Ovary (tissue), 9 donors: Measurements from ENCODE around the gene LRRC71. TPM values are rescaled to one million over a fixed set of nuclear protein-coding genes. Genes with fewer than 3 reads are reported as not detected.

Experiments used
- DNase-seq, 5 donors: peaks; one replicate each; pipeline ENCODE4 v3.0.0-alpha.2; 2019 to 2020
- H3K27ac ChIP-seq, 2 donors: fragments of 200-600 bp; one replicate each; pipeline versions ENCODE4 v1.5.1 to v1.8.0; 2019 to 2022
- H3K27me3 ChIP-seq: fragments of 200-600 bp; one replicate; pipeline ENCODE4 v1.8.0; 2022
- H3K36me3 ChIP-seq: fragments of 200-600 bp; sonication (generic); one replicate; pipeline ENCODE4 v1.5.1; 2019
- H3K4me1 ChIP-seq: one replicate; pipeline ENCODE4 v1.8.1; 2013; ENCODE audit warnings: mild to moderate bottlenecking, moderate library complexity; ENCODE audit not compliant: insufficient read depth
- H3K4me3 ChIP-seq: fragments of 200-600 bp; sonication (generic); one replicate; pipeline ENCODE4 v1.5.1; 2017
- H3K9me3 ChIP-seq, 2 donors: fragments of 200-600 bp in 1 of 2; sonication (generic) in 1 of 2; one replicate each; pipeline versions ENCODE4 v1.5.1 to v1.8.1; 2013 to 2019; ENCODE audit warnings: mild to moderate bottlenecking in 1 of 2, moderate library complexity in 1 of 2
- EP300 ChIP-seq: sonication (generic); formaldehyde crosslinking; IDR thresholded peaks from one replicate; pipeline ENCODE4 v1.6.1; 2017; ENCODE audit warnings: antibody characterized with exemption
- POLR2A ChIP-seq: fragments of 450-650 bp; IDR thresholded peaks from one replicate; pipeline ENCODE4 v1.6.1; 2017; ENCODE audit warnings: antibody characterized with exemption, mild to moderate bottlenecking, moderate library complexity
- WGBS, 3 donors: extraction: QIAGEN DNeasy Blood & Tissue Kit in 1 of 3; methylation state at CpG; one replicate each; pipeline versions ENCODE4 v1.1.5 to v1.1.7; 2013 to 2017; 5-methylcytosine and 5-hydroxymethylcytosine counted together
- intact Hi-C, 4 donors: fragments of 100-400 bp; cut with DNase I; formaldehyde crosslinking; loops; one replicate each; pipeline versions ENCODE4 v1.11.0 to v1.15.1; 2022 to 2023
- polyA plus RNA-seq, 2 donors: library from polyadenylated mRNA; stranded (reverse); fragments of 200-250 nt in 1 of 2; fragments of 350-450 nt in 1 of 2; fragmentation: Illumina TruSeq in 1 of 2; extraction: RNeasy Lipid Tissue Mini Kit (QIAGEN cat#74804) in 1 of 2; gene quantifications; one replicate each; pipeline ENCODE4 v1.2.3, GENCODE V29; 2013 to 2014
- total RNA-seq, 7 donors: library from RNA; depleted of rRNA in 2 of 7; stranded (reverse); fragments of >200 nt in 2 of 7; fragmentation: NEBNext Ultra II Directional in 3 of 7; extraction: Animal tissue kit (Norgen Biotek cat#: 25700) in 3 of 7; gene quantifications; one replicate each; pipeline versions ENCODE4 v1.1.0 to v1.2.4, GENCODE V29; 2016 to 2023
- TF ChIP-seq, protein P1 (sequence below), 3 donors: fragments of 450-650 bp in 2 of 3; fragments of 200-600 bp in 1 of 3; IDR thresholded peaks; one replicate each; pipeline versions ENCODE4 v1.5.1 to v1.8.0; 2016 to 2022; ENCODE audit warnings: antibody characterized with exemption in 3 of 3, mild to moderate bottlenecking in 1 of 3
- donor health status: DM: no; HTN: no; CAD: no; lungs with moderate emphysema.
- donor health status: DM: no; HTN: no; CAD: no.
- donor health status: Bipolar disorder and iron deficiency.
- donor health status: DM: yes; HTN: yes; CAD: no.
- donor health status: DM: no; HTN: no; CAD: no.
- donor health status: DM: yes; HTN: yes; CAD: no.

LRRC71 gene
- total and polyA plus RNA-seq, 9 donors: 0.07 to 11.1 (median 0.80) TPM; not detected in 3

DNA sequence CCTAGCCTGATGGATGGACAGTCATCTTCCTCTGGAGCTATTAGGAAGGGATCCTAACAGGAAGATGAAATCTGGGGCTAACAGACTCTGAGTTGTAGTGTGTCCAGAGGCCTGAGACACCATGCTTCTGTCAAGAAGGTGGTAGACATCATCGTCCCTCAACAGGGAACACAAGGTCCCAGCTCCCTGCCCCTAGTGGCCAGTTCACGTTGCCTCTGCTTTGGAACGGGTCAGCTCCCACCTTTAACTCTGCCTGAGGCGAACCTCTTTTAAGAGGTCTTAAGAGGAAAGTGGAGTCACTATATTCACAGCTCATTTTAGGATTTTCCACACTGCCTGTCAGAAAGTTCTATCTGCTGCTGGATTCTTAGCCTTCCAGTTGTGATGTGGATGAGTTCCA lies 28.3 kb downstream of the LRRC71 start:
- no peak overlapping the region for H3K27ac ChIP-seq
- no peaks in the 10 kb centered on the region for H3K27me3 ChIP-seq
- H3K4me3 ChIP-seq: no peak overlapping the region
- no peak for DNase-seq
- intact Hi-C loops: no loop called here
- TF ChIP-seq, protein P1, sequence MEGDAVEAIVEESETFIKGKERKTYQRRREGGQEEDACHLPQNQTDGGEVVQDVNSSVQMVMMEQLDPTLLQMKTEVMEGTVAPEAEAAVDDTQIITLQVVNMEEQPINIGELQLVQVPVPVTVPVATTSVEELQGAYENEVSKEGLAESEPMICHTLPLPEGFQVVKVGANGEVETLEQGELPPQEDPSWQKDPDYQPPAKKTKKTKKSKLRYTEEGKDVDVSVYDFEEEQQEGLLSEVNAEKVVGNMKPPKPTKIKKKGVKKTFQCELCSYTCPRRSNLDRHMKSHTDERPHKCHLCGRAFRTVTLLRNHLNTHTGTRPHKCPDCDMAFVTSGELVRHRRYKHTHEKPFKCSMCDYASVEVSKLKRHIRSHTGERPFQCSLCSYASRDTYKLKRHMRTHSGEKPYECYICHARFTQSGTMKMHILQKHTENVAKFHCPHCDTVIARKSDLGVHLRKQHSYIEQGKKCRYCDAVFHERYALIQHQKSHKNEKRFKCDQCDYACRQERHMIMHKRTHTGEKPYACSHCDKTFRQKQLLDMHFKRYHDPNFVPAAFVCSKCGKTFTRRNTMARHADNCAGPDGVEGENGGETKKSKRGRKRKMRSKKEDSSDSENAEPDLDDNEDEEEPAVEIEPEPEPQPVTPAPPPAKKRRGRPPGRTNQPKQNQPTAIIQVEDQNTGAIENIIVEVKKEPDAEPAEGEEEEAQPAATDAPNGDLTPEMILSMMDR (IDR thresholded peaks at IDR 0.05): no peak
- TF ChIP-seq POLR2A (no peak), EP300 (no peak)
- no peaks in the 10 kb centered on the region for H3K36me3 ChIP-seq
- no peaks in the 10 kb centered on the region for H3K4me1 ChIP-seq
- no peaks in the 10 kb centered on the region for H3K9me3 ChIP-seq
- WGBS, 3 donors: 61 to 82% (median 68%) methylated on average over 4 of the region's 4 CpGs

DNA sequence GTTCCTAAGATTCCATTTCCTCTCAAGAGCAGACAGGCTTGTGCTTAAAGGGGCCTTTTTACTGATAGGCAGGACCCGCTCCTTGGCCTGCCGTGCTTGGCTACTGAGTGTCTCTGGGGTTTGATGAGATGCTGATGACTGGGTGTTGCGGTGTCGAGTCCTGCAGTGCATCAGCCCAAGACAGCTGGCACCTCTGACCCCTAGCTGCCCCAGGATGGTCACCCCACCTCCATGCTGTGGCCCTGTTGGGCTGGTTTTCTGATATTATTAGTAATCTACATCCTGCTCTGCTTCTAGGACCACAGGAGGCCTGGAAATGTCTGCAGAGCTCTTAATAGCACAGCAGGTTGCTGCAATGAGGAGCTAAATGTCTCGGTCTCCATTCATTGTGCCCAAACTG lies 28.7 kb downstream of the LRRC71 start:
- TF ChIP-seq POLR2A: no peak
- TF ChIP-seq, protein P1 (IDR thresholded peaks at IDR 0.05): no peak
- TF ChIP-seq EP300: no peak
- Histone ChIP-seq H3K27me3 (no peaks in the 10 kb centered on the region), H3K36me3 (no peaks in the 10 kb centered on the region), H3K4me3 (no peak overlapping the region), H3K4me1 (no peaks in the 10 kb centered on the region), H3K27ac (no peak overlapping the region), H3K9me3 (no peaks in the 10 kb centered on the region)
- WGBS, 3 donors: 91 to 97% (median 93%) methylated on average over 5 of the region's 5 CpGs
- no peak for DNase-seq
- intact Hi-C loops: no loop called here

DNA sequence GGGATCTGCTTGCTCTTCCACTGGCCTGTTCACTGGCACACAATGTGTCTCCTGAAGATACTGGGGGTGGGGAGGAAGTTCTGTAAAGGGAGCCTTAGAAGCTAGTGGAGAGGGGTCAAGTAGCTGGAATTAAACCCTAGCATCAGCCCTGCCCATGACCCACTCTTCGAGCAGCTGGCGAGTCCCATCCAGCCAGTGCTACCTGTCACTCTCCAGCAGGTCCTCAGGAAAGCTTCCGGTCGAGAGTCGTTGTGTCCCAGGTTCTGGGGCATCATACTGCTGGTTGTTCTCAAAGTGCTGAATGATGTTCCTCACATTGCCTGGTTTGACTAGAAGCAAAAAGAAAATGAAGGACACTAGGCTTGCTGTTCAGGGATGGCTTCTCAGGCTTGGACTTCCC lies 30.9 kb downstream of the LRRC71 start:
- no peak for TF ChIP-seq POLR2A
- TF ChIP-seq, protein P1 (IDR thresholded peaks at IDR 0.05): no peak
- no peak for TF ChIP-seq EP300
- Histone ChIP-seq H3K27me3 (no peaks in the 10 kb centered on the region), H3K9me3 (no peaks in the 10 kb centered on the region), H3K27ac (no peak overlapping the region), H3K4me3 (no peak overlapping the region), H3K4me1 (no peaks in the 10 kb centered on the region), H3K36me3 (no peaks in the 10 kb centered on the region)
- 94 to 97% (median 95%) methylated on average over 5 of the region's 5 CpGs for WGBS, 3 donors
- DNase-seq: no peak
- intact Hi-C loops: no loop called here

DNA sequence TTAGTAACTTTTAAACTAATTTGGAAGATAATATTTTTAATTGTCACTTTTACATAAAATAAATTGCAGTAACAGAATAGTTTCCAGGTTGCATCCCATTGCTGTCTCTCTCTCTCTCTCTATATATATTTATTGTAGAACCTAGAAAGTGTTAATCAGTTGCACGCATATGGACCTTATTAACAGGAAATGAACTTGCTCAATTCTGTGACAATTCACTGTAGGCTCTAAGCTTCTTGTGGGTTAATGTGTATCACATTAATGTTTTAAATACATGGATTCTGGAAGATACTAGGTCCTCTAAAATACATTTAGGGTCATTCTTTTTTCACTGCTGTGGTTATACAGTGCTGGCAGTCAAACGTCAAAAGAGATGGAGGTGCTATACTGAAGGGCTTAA lies 33.1 kb downstream of the LRRC71 start:
- DNase-seq: no peak
- H3K4me1 ChIP-seq: no peaks in the 10 kb centered on the region
- no peaks in the 10 kb centered on the region for H3K27me3 ChIP-seq
- no peak overlapping the region for H3K4me3 ChIP-seq
- no peak overlapping the region for H3K27ac ChIP-seq
- no peaks in the 10 kb centered on the region for H3K9me3 ChIP-seq
- TF ChIP-seq, protein P1 (IDR thresholded peaks at IDR 0.05): no peak
- TF ChIP-seq EP300 (no peak), POLR2A (no peak)
- H3K36me3 ChIP-seq: no peaks in the 10 kb centered on the region
- WGBS, 3 donors: 46 to 62% (median 58%) methylated on average over 2 of the region's 2 CpGs
- intact Hi-C loops: no loop called here

DNA sequence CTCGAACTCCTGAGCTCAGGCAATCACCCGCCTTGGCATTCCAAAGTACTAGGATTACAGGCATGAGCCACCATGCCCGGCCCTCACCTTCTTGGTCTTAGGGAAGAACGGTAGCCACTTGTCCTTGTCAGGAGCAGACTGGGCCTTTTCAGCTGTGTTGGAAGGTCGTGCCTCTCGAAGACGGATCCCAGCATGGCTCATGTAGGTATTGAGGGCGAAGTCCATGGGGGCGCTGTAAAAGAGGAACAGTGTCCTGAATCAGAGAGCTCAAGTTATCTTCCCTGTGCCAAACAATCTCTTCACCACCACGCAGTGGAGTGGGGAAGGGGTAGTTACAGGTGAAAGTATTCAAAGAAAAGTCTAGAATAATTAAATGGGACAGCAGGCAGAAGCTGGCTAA lies 35.9 kb downstream of the LRRC71 start:
- Histone ChIP-seq H3K9me3 (no peaks in the 10 kb centered on the region), H3K36me3 (no peaks in the 10 kb centered on the region), H3K4me3 (no peak overlapping the region), H3K4me1 (no peaks in the 10 kb centered on the region), H3K27me3 (no peaks in the 10 kb centered on the region), H3K27ac (no peak overlapping the region)
- DNase-seq: no peak
- WGBS, 3 donors: 90 to 94% (median 93%) methylated on average over 10 of the region's 10 CpGs
- intact Hi-C loops: no loop called here
- TF ChIP-seq EP300 (no peak), POLR2A (no peak)
